ENCODE data around the gene SLC13A1.

DNA sequence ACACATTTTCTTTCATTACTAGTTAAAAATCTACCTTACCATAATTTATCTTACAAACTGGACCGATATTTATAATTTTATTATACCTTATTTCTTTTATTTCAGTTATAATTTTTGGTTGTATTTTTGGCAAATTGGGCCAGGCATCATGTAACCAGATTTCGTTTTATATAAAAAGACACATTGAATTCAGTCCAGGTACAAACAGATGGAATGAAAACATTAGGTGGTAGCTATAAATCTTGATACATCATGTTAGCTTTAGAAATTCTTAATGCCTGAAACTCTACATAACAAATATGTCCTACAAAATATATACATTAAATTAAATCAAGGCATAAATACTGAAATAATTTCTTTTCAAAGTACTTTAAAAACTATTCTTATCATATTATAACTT is 73.1 kb downstream of the SLC13A1 start:
- TF ChIP-seq SUZ12 (IDR thresholded peaks at IDR 0.05; ENCODE audit: extremely low read depth, insufficient read depth, insufficient read length), result no peak
- no peak for TF ChIP-seq YY1 (IDR thresholded peaks at IDR 0.05; ENCODE audit: insufficient read depth, insufficient read length)
- TF ChIP-seq ZNF274 (IDR thresholded peaks at IDR 0.05; ENCODE audit: low read depth, low read length), result no peak
